Activated CD8-positive, alpha-beta memory T cell treated with anti-CD3 and anti-CD28 coated beads for 1 hour (primary cell): Measurements from ENCODE around the gene GRWD1.
"Not testable (repeated sequence)": the region's sequence is repeated elsewhere in the genome, so short reads cannot be mapped to it uniquely, and the experiment has no call there.

Source experiments
- DNase-seq, 2 donors: peaks; one replicate each; pipeline ENCODE4 v3.0.0-alpha.2; 2020; ENCODE audit warnings: low read depth in 1 of 2; ENCODE audit errors: extremely low read depth in 1 of 2

GRWD1 gene

GRCh38 chr19:48477698-48478338 lies 32.0 kb downstream of the GRWD1 start:
- no peak for DNase-seq

GRCh38 chr19:48478339-48479256 lies 32.8 kb downstream of the GRWD1 start:
- DNase-seq = no peak

DNA sequence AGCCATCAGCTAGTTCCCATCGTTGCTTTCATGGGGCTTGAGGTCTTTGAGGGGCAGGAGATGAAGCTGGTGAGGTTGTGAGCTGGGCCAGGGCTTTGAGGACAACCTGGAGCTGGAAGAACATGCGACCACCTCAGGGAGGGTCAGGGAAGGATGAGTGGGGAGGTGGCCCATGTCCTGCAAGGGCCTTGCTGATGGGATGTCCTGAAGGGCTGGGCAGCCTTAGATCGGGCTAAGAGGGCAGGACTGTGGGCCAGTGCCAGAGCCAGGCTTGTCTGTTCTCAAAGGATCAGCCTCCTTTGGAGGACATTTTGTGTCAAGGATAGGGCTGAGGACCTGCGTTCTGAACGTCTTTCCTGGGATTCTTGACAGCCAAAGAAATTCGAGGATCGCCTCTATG lies 33.9 kb downstream of the GRWD1 start:
- no peak for DNase-seq

DNA sequence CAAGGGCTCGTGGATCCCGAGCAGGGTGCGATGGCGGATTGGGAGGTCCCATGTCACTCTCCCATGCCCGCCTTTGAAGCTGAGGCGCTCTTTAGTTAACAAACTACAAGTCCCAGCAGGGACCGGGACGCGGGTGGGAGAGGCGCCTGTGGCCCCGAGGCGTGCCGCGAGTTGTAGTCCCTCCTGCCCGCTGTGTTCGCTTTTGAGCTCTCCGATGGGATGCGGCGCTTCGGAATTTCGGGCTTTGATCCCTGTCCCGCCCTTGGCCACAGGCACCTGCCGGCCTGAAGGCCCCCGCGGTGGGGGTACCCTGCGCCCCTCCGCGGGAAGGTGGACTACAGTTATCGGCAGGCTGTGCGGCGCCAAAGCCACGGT lies 34.4 kb downstream of the GRWD1 start:
- DNase-seq = no peak

- peak in 1 of 2 donors; percentile 41 for DNase-seq
Measured at GRCh38 chr19:48480558-48481500, 35.0 kb downstream of the GRWD1 start.

DNA sequence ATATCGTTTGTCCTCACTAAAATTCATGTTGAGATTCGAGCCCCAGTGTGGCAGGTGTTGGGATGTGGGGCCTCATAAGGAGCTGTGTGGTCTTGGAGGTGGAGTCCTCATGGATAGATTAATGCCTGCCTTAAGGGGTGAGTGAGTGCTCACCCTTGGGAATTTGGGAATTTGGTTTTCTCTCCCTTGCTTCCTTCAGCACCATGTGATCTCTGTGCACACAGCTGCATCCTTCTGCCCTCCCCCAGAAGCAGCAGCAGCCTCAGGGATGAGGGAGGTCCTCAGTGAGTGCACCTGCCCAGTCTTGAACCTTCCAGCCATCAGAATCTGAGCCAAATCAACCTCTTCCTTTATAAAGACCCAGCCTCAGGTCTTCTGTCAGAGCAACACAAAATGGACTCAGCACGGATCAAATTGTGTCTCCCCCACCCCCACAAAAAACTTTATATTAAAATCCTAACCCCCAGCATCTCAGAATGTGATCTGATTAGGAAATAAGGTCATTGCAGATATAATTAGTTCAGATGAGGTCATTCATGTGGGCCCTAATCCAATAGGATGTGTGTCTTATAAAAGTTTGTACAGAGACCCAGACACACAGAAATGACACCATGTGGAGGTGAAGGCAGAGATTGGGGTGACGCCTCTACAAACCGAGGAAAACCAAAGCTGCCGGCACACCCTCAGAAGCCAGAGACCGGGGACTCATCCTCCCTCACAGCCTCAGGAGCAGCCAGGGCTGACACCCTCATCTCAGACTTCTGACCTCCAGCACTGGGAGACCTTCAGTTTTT lies 36.3 kb downstream of the GRWD1 start:
- DNase-seq = no peak

DNA sequence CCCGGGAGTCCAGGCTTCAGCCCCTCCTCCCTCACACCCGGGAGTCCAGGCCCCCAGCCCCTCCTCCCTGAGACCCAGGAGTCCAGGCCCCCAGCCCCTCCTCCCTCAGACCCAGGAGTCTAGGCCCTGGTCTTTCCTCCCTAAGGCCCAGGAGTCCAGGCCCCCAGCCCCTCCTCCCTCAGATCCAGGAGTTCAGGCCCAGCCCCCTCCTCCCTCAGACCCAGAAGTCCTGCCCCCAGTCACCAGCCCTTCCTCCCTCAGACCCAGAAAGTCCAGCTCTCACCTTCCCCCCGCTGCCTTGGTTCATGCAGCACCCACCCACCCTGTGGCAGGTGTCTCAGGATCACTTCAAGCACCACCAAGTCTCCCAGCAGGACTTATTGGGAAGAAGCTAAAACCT lies 37.5 kb downstream of the GRWD1 start:
- no peak for DNase-seq

- DNase-seq = no peak
Measured at GRCh38 chr19:48484247-48484893, 38.6 kb downstream of the GRWD1 start.

GRCh38 chr19:48484931-48485612 lies 39.3 kb downstream of the GRWD1 start:
- DNase-seq = no peak

GRCh38 chr19:48486706-48487105 lies 40.9 kb downstream of the GRWD1 start:
- DNase-seq = not testable (repeated sequence)

DNA sequence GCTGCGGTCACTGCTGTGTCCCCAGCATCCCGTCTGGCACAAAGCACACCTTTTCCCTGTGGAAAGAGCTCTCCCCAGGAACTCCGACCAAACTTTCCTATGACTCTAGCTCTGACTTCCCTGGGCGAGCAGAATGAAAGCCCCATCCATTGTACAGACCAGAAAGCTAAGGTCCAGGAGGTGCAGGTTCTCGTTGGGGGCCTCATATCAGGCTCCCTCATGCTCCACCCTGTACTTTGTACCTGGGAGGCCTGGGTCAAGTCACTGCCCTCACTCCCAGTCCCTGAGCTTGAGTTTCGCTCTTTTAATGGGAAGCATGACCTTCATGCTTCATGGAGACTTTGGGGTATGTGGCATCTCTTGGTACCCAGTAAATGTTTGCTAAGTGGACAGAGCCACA lies 41.8 kb downstream of the GRWD1 start:
- no peak for DNase-seq

DNA sequence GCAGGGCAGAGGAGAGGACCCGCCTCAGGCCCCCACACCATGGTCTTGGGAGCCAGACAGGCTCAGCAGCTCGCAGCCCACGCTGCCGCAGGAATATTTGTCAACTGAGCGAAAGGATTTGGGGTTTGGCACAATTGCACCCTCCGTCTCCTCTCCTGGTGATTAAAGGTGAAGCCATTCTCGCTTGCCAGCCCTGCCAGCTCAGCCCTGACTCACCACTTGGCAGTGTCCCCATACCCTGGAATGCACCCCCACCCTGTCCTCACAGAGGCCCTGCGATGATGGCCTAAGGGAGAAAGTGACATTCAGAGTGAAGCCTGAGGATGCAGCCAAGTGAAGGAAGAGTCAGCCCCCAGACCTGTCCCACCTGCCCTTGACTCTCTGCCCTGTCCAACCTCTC lies 42.2 kb downstream of the GRWD1 start:
- DNase-seq = no peak

- not testable (repeated sequence) for DNase-seq
Measured at GRCh38 chr19:48488478-48488877, 42.7 kb downstream of the GRWD1 start.

DNA sequence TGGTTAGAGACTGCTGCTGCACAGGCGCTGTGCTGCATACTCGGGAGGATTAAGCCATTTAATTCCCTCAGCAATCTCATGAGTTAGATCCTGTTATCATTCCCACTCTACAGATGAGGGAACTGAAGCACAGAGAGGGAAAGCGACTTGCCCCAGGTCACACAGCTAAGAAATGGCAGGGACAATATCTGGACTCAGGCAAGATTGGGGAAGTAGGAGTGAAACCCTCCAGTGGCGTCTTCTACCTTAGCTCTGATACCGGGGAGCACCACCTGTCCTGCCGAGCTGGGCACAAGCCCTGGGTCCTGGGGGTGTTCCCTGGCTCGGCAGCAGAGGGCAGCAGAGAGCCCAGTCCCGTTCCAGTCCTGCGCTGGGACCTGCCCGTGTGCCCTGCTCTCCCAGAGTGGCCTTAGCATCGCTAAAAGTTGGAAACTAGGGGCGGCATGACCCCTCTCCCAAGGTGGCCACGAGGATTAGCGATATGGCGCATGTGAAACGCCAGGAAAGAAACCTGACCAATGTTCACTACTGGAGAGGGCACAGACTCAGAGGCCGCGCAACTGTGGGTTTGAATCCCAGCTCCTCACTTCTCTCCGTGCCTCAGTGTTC lies 43.9 kb downstream of the GRWD1 start:
- peak in 1 of 2 donors; percentile 72 for DNase-seq

GRCh38 chr19:48490981-48491792 lies 45.4 kb downstream of the GRWD1 start:
- peak in 1 of 2 donors; percentile 46 for DNase-seq

DNA sequence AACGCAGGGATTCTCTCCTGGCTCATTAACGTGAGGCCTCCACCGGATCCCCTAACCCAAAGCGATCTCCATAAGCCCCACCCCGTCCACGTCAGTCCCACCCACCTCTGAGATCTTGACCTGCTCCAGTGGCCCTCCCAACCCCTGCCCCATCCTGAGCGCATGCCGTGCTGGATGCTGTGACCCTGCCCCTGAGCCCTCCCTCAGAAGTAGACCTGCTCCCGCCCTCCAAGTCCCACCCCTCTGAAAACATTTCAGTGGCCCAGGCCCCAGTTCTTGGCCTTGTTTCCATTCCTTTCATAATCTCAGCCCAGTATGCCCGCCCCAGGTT lies 46.0 kb downstream of the GRWD1 start:
- DNase-seq = no peak

DNA sequence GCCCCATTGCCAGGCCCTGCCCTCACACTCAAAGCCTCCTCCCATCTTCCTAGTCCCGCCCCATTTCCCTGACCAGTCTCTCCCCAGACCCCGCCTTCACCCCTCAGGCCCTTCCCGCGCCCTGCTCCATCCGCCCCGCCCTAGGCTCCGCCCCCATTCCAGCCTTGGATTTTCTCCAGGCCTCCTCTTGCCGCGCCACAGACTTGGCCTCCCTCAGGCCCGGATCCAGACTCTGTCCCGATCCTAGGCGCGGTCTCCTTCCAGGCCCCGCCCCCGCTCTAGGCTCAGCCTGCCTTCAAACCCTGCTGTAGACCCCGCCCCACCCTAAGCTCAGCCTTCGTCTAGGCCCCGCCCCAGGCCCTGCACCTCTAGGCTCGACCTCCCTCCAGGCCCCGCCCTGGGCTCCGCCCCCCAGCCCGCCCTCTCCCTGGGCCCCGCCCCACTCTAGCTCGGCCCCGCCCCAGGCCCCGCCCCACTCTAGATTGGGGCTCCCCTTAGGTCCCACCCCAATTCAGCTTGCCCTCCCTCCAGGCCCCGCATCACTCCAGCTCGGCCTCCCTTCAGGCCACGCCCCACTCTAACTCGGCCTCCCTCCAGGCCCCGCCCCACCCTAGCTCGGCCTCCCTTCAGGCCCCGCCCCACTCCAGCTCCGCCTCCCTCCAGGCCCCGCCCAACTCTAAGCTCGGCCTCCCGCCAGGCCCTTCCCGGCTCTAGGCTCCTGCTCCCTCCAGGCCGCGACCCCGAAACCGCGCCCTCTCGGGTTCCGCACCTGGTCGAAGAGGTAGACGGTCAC lies 47.3 kb downstream of the GRWD1 start:
- DNase-seq = peak; percentile 51 to 71
